Measurements from ENCODE around the gene UBE2H. TPM values are rescaled to one million over a fixed set of nuclear protein-coding genes. Genes with fewer than 3 reads are reported as not detected.

Gene UBE2H
- total RNA-seq, 2 donors from 2014 or later, result 72.6 to 81.8 TPM

GRCh38 chr7:129857313-129857712 is 95.4 kb downstream of the UBE2H start:
- Histone ChIP-seq H3K9me3 (no peaks in the 10 kb centered on the region), H3K27ac (peak overlapping the region; percentile 7 to 87), H3K4me1 (peaks cover 0 to 86% of the 10 kb centered on the region in 2 donors), H3K4me3 (no peak overlapping the region), H3K27me3 (no peaks in the 10 kb centered on the region), H3K36me3 (no peaks in the 10 kb centered on the region)
- no peak for DNase-seq (ENCODE audit: low spot score)
- TF ChIP-seq CTCF (IDR thresholded peaks at IDR 0.05), result no peak

GRCh38 chr7:129855935-129856717 is 96.6 kb downstream of the UBE2H start:
- Histone ChIP-seq H3K4me3 (no peak overlapping the region), H3K27ac (no peak overlapping the region), H3K36me3 (no peaks in the 10 kb centered on the region), H3K9me3 (no peaks in the 10 kb centered on the region), H3K4me1 (peaks cover 0 to 74% of the 10 kb centered on the region in 2 donors), H3K27me3 (no peaks in the 10 kb centered on the region)
- TF ChIP-seq CTCF (IDR thresholded peaks at IDR 0.05), result no peak
- no peak for DNase-seq (ENCODE audit: low spot score)

GRCh38 chr7:129855234-129855673 is 97.5 kb downstream of the UBE2H start:
- no peak for TF ChIP-seq CTCF (IDR thresholded peaks at IDR 0.05)
- Histone ChIP-seq H3K4me3 (no peak overlapping the region), H3K4me1 (peaks cover 0 to 65% of the 10 kb centered on the region in 2 donors), H3K9me3 (no peaks in the 10 kb centered on the region), H3K36me3 (no peaks in the 10 kb centered on the region), H3K27me3 (no peaks in the 10 kb centered on the region), H3K27ac (no peak overlapping the region)
- DNase-seq (ENCODE audit: low spot score), result no peak

- H3K36me3 ChIP-seq, result no peaks in the 10 kb centered on the region
- no peak overlapping the region for H3K4me3 ChIP-seq
- H3K9me3 ChIP-seq, result no peaks in the 10 kb centered on the region
- TF ChIP-seq CTCF (IDR thresholded peaks at IDR 0.05), result no peak
- no peak overlapping the region for H3K27ac ChIP-seq
- no peaks in the 10 kb centered on the region for H3K27me3 ChIP-seq
- peaks cover 0 to 57% of the 10 kb centered on the region in 2 donors for H3K4me1 ChIP-seq
- DNase-seq (ENCODE audit: low spot score), result no peak
Observed at GRCh38 chr7:129854401-129854800, 98.4 kb downstream of the UBE2H start.

- Histone ChIP-seq H3K9me3 (no peaks in the 10 kb centered on the region), H3K27me3 (no peaks in the 10 kb centered on the region), H3K27ac (peak overlapping the region in 1 of 2 donors; percentile 14), H3K4me1 (peaks cover 0 to 53% of the 10 kb centered on the region in 2 donors), H3K36me3 (no peaks in the 10 kb centered on the region), H3K4me3 (no peak overlapping the region)
- TF ChIP-seq CTCF (IDR thresholded peaks at IDR 0.05), result no peak
- DNase-seq (ENCODE audit: low spot score), result no peak
Observed at GRCh38 chr7:129853661-129854268, 99.0 kb downstream of the UBE2H start.

Data from right atrium auricular region (tissue), 2 donors.